ENCODE measurements around the gene RBPMS2.

Gene RBPMS2

DNA sequence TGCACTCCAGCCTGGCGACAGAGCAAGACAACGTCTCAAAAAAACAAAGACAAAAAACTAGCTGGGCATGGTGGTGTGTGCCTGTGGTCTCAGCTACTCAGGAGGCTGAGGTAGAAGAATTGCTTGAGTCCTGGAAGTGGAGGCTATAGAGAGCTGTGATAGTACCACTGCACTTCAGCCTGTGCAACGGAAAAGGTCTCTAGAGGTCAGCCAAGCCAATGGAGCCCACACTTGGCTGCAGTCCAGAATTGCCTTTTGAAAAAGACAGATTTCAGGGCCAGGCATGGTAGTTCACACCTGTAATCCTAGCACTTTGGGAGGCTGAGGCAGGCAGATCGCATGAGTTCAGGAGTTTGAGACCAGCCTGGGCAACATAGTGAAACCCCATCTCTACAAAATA is 8.4 kb upstream of the RBPMS2 start:
- no peak for DNase-seq (ENCODE audit: low read depth in 2 of 3, low spot score in 2 of 3)

DNA sequence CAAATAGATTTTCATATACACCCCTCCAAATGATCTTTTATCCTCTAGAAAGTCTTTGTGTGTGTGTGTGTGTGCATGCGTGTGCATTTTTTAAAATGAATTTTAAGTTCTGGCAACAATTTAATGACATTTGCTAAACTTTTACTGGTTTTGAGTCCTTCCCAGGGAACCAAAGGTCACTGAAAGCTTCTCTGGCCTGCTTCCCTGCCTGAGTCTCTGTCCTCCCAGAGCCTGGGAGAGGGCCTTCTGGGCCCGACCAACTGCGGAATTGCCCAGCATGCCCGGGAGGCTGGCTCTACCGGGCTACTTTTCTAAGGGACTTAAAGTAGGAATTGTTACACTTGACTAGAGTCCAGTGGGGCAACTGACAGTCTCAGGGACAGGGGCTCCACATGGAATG is 7.4 kb upstream of the RBPMS2 start:
- DNase-seq (ENCODE audit: low read depth in 2 of 3, low spot score in 2 of 3), result no peak

DNA sequence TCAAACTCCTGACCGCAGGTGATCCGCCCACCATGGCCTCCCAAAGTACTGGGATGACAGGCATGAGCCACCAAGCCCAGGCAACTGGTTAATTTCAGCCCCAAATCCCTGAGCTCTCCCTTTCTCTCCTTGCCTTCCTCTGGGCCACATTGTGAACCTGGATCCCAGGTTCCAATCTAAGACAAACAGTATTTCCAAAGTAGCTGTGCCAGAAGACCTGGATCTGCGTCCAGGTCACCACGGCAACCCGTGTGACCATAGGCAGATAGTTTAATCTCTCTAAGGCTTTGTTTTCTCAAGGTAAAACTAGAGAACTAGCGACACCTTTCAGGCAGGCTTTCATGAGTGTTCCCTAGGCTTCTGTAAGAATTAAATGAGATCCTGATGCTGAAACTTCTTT is 5.9 kb upstream of the RBPMS2 start:
- DNase-seq (ENCODE audit: low read depth in 2 of 3, low spot score in 2 of 3), result no peak

- no peak for DNase-seq (ENCODE audit: low read depth in 2 of 3, low spot score in 2 of 3)
These were observed 5.3 kb upstream of the RBPMS2 start for GRCh38 chr15:64780600-64781156.

DNA sequence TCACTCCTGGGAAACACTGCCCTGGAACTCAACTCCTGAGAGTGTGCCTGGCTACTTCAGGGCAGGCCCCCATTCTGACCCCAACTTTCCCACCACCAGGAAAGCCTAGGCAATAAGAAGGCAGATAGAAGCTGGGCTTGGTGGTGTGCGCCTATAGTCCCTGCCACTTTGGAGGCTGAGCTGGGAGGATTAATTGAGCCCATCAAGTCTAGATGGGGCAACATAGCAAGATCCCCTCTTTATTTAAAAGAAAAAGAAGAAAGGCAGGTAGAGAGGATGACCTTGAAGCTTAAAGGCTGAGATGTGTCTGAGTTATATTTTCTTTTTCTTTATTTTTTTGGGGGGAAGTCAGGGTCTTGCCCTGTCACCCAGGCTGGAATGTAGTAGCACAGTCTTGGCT is 4.2 kb upstream of the RBPMS2 start:
- DNase-seq (ENCODE audit: low read depth in 2 of 3, low spot score in 2 of 3), result no peak

- DNase-seq (ENCODE audit: low read depth in 2 of 3, low spot score in 2 of 3), result no peak
These were observed 3.6 kb upstream of the RBPMS2 start for GRCh38 chr15:64779024-64779423.

GRCh38 chr15:64776402-64776786 is 1.0 kb upstream of the RBPMS2 start:
- no peak for DNase-seq (ENCODE audit: low read depth in 2 of 3, low spot score in 2 of 3)

DNA sequence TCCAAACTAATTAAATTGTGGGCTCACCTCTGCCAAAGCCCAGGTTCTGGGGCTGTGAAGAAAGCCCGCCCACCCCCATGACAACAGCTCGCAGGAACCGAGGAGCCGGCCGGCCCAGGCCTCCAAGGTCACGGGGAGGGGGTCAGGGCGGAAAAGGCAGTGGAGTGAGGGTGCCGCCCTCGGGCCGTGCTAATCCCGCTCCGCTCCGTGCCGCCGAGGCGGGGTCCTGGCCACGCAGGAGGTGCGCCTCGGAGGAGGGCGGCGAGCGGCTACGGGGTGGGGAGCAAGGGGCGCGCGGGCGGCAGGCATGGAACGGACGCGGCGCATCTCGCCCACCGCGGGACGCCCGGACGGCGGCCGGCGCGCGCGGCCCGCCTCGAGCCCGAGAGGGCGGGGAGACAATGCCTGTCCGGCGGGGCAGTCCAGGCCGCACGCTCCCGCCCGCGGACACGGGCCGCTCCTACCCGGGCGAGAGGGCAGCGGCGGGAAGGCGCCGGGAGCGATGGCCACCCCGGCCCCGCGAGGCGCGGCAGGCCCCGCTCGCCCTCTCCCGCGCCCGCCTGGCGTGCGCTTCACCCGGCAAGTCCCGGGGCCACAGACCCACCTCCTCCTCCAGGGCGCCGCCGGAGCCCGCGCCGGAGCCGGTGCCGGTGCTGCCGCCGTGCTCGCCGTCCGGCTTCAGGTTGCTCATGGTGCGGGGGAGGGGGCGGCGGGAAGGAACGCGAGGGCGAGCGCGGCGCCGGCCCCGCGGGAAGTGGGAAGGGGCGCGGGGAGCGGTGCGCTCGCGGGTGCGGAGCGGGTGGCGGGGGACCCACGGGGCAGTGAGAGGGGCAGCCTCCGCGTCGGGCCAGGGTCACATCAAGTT is 528 bp downstream of the RBPMS2 start:
- no peak for DNase-seq (ENCODE audit: low read depth in 2 of 3, low spot score in 2 of 3)

- DNase-seq (ENCODE audit: low read depth in 2 of 3, low spot score in 2 of 3), result no peak
These were observed 1.3 kb downstream of the RBPMS2 start for GRCh38 chr15:64774037-64774628.

GRCh38 chr15:64773606-64774005 is 1.8 kb downstream of the RBPMS2 start:
- no peak for DNase-seq (ENCODE audit: low read depth in 2 of 3, low spot score in 2 of 3)

- DNase-seq (ENCODE audit: low read depth in 2 of 3, low spot score in 2 of 3), result no peak
These were observed 2.4 kb downstream of the RBPMS2 start for GRCh38 chr15:64772964-64773363.

DNA sequence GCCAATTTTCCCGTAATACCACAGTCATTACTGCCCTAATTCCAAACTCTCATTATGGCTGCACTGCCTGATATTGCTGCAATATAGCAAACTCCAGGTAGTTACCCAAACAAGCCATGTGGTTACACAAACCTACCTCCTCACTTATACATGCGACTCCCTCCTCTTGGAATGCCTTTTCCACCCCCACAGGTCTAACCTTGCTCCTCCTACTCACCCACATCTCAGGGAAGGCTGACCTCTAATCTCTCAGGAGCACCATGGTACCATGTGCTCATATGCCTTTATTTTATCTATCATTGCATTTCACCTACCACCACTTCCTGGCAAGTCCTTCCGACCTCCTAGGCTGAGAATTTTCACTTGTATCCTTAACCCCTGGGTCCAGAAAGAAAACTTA is 2.9 kb downstream of the RBPMS2 start:
- DNase-seq (ENCODE audit: low read depth in 2 of 3, low spot score in 2 of 3), result no peak

DNA sequence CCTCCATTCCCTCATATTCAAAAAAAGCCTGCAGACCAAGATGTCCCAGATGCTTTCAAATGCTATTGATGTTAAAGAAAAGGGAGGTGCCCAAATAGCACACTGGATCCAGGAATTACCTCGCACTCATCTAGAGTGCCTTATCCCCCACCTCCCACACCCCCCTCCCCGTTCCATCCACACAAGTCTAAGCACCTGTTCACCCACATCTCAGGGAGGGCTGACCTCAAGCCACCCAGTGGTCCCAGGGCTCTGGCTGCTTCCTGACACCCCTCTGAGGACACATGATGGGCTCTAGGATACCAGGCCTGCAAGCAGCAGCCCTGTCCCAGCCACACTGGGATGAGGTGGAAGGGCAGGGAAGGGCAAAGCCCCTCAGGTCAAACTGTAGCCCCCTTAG is 4.8 kb downstream of the RBPMS2 start:
- DNase-seq (ENCODE audit: low read depth in 2 of 3, low spot score in 2 of 3), result no peak

- DNase-seq (ENCODE audit: low read depth in 2 of 3, low spot score in 2 of 3), result no peak
These were observed 8.2 kb downstream of the RBPMS2 start for GRCh38 chr15:64767203-64767602.

GRCh38 chr15:64766058-64766457 is 9.3 kb downstream of the RBPMS2 start:
- DNase-seq (ENCODE audit: low read depth in 2 of 3, low spot score in 2 of 3), result no peak

- no peak for DNase-seq (ENCODE audit: low read depth in 2 of 3, low spot score in 2 of 3)
These were observed 11.5 kb downstream of the RBPMS2 start for GRCh38 chr15:64763874-64764273.

GRCh38 chr15:64763462-64763861 is 11.9 kb downstream of the RBPMS2 start:
- DNase-seq (ENCODE audit: low read depth in 2 of 3, low spot score in 2 of 3), result no peak

DNA sequence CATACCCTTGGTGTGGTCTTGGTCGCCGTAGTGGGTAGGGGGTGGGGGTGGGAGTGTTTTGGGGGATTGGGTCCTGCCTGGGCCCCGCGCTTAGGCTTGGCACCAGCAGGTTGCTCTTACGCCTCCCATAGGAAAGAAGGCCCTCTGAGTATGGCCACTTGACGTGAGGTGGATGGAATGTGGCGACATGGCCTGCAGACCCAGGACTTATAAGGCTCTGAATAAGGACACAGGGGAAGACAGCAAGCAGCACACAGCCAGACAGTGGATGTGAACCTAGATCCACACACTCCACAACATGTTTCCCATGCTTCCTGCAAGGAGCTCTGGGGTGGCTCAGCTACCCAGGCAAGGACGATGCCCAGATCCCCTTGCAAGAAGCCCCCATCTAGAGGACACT is 12.4 kb downstream of the RBPMS2 start:
- no peak for DNase-seq (ENCODE audit: low read depth in 2 of 3, low spot score in 2 of 3)

GRCh38 chr15:64762546-64762945 is 12.8 kb downstream of the RBPMS2 start:
- no peak for DNase-seq (ENCODE audit: low read depth in 2 of 3, low spot score in 2 of 3)

- DNase-seq (ENCODE audit: low read depth in 2 of 3, low spot score in 2 of 3), result no peak
These were observed 14.2 kb downstream of the RBPMS2 start for GRCh38 chr15:64761156-64761555.

DNA sequence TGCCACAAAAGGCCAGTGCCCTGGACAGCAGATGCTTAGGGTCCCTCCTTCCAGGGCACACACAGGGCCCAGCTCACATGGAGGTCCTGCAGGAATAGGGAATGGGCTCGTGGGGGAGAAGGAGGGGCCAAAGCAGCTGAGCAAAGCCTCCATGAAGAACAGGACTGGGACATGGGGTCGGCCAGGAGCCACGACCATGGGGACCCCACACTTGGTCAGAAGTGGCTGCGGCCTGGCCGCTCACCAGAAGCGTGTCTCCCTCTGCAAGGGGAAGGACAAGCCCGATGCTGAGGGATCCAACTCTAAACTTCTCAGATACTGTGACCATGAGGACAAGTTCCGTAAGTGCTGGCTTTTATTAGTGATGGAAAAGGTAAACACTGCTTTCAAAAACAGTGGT is 15.3 kb downstream of the RBPMS2 start:
- DNase-seq (ENCODE audit: low read depth in 2 of 3, low spot score in 2 of 3), result no peak

DNA sequence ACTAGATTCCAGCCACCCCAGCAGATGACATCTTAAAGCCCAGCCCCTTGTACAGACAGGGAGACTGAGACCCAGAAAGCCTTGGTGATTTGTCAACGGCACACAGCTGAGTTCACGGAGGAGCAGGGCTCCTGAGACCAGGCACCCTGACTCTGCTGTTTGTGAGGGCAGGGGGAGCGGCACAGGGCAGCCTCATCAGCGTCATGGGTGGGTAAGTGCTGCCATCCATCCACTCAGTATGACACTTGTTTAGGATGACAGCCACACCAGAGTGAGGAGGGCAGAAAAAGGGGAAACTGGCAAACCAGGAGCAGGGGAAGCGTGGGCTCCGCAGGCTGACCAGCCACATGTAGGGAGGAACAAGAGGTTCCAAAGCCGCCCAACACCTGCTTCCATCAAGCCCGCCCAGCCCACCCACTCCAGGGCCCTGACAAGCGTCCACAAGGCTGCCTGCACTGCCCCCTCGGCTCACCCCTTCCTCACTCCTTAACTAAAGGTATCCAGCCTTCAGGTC is 19.9 kb downstream of the RBPMS2 start:
- DNase-seq (ENCODE audit: low read depth in 2 of 3, low spot score in 2 of 3), result no peak

Data from activated CD8-positive, alpha-beta memory T cell treated with anti-CD3 and anti-CD28 coated beads for 48 hours (primary cell).